ELR (cell line): Measurements from ENCODE around the gene SPOCK3.
A peak's percentile ranks its signal among the peaks of the same experiment; 100 is the strongest.
"Not testable (repeated sequence)": the region's sequence is repeated elsewhere in the genome, so short reads cannot be mapped to it uniquely, and the experiment has no call there.

Experiments
- DNase-seq: peaks from one replicate; pipeline ENCODE4 v3.0.0-alpha.2; 2015; ENCODE audit warnings: low read depth

Gene SPOCK3

DNA sequence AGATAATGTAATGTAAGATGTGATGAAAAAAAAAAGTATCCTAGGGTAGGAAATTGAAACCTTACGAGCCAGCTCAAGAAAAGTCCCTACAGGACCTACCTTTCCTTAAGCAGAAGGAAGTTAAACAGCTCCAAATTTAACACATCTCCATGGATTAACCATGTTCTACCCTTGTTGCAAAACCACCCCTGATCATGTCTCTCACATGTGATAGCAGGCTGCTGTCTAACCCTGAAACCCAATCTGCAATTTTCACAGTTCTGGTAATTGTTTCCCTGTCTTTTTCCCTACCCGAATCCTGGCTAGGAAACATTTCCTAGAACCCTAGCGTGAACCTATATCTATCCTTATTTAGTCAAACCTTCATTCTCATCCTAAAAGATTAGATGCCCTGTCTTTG lies 198.9 kb downstream of the SPOCK3 start:
- DNase-seq: no peak

GRCh38 chr4:167034983-167035382 lies 199.3 kb downstream of the SPOCK3 start:
- no peak for DNase-seq

GRCh38 chr4:167032871-167033270 lies 201.4 kb downstream of the SPOCK3 start:
- DNase-seq: peak; percentile 77

GRCh38 chr4:167031534-167032156 lies 202.6 kb downstream of the SPOCK3 start:
- DNase-seq: peak; percentile 67

- no peak for DNase-seq
Observed at GRCh38 chr4:167028976-167029375, 205.3 kb downstream of the SPOCK3 start.

DNA sequence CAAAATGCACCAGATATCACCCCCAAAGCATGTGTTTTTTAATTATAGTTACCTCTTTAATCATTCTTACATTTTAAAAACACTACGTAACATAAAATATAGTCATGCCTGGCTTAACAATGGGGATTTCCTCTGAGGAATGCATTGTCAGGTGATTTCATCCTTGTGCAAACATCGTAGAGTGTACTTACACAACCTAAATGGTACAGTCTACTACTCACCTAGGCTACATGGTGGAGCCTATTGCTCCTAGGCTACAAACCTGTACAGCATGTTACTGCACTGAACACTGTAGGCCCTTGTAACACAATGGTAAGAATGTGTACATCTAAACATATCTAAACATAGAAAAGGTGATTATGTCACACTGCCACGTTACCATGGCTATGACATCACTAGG lies 208.6 kb downstream of the SPOCK3 start:
- no peak for DNase-seq

- DNase-seq: no peak
Observed at GRCh38 chr4:167023364-167023925, 210.8 kb downstream of the SPOCK3 start.

DNA sequence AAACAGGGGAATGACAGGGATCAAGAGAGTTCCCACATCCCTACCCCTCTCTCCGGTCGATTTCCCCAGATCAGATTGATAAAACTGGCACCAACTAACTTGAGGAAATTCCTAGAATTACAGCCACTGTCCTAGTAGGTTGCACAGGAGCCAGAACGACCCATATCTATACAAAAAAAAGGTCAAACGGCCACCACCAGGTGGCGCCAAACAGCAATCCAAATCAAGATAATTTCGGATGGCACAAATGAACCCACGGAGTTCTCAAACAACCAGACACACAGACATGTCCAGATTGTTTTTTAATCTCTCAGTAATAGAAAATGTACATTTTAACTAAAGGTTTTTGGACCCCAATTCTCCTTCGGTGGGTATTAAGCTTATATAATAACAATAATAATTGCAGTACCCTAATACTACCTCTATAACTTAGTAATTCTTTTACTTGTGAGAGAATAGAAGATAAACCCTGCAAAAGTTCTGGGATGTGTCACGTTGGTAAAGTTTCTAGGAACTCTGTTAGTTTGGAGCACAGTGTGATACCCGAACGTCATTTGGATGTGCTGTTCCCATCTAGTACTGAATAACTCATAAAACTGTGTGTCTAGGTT lies 212.6 kb downstream of the SPOCK3 start:
- peak; percentile 72 for DNase-seq

- DNase-seq: peak; percentile 31
Observed at GRCh38 chr4:167020410-167020809, 213.9 kb downstream of the SPOCK3 start.

DNA sequence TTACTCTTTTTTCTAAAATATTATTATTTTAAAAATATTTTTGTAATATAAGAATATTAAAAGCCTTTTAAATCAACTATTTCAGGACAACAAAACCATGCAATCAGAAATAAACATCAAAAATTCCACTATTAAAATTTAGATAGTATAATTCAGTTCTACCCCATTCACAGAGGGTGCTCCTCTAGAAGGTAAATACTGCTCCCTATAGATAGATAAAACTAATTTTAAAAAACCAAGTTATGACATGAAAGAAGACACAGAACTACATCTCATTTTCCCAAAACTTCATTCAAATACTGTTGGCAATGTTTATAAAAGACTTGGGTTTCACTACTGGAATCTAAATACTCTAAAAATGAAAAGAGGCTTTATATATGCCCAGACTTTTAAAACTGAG lies 219.3 kb downstream of the SPOCK3 start:
- DNase-seq: no peak

- no peak for DNase-seq
Observed at GRCh38 chr4:167003326-167003725, 231.0 kb downstream of the SPOCK3 start.

GRCh38 chr4:167000141-167000852 lies 234.0 kb downstream of the SPOCK3 start:
- DNase-seq: peak; percentile 66

GRCh38 chr4:166996216-166996615 lies 238.1 kb downstream of the SPOCK3 start:
- DNase-seq: no peak

DNA sequence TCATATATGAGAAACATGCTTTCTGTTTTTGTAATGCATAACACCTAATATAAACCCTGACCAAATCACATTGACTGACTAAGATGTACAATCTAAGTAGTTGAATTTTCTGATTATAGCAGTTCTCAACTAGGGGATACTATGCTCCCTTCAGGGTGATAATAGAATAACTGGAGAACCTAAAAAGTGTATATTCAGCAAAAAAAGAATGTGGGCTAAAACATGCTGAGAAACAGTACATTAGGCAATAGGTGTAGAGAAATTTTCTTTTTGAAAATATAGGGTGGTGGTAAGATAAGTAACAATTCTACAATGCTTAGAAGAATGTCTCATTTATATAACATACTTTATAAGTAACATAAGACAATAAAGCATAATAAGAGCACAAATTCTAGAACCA lies 239.6 kb downstream of the SPOCK3 start:
- DNase-seq: no peak

GRCh38 chr4:166991006-166991561 lies 243.2 kb downstream of the SPOCK3 start:
- DNase-seq: no peak

DNA sequence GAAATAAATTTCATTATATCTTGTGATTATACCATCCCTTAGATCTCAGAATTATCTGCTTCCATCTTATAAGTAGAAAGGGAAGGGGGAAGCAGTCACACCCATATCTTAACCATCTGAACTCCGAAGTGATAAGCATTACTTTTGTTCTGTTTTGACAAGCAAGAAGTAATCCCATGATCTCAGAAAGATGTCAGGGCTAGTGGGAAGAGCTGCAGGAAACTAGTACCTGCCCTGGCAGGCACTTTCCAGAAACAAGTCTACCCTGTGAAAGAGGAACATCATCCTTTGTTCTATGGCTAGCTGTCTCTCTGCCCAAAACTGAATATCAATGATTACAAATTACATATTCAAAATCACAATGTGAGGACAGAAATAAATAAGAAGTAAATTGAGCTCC lies 244.4 kb downstream of the SPOCK3 start:
- no peak for DNase-seq

GRCh38 chr4:166987026-166987425 lies 247.3 kb downstream of the SPOCK3 start:
- DNase-seq: no peak

DNA sequence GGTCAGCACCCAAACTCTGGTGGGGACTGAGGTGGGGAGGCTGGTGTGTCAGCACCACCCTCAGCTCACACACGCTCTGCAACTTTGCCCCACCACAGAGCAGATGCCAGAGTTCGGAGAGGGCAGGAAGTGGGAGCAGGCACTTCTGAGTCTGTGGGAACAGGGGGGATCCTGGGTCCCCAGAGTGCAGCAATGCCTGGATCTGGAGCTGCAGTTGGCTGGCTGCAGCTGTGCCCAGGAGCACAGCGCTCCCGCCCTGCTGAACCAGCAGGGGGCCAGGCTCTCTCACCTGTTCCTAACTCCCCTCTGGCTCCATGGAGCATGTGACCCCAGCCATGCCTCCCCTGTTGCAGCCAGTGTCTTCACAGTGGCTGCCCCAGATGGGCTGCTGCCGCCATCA lies 252.4 kb downstream of the SPOCK3 start:
- no peak for DNase-seq

- DNase-seq: no peak
Observed at GRCh38 chr4:166980419-166980818, 253.9 kb downstream of the SPOCK3 start.

DNA sequence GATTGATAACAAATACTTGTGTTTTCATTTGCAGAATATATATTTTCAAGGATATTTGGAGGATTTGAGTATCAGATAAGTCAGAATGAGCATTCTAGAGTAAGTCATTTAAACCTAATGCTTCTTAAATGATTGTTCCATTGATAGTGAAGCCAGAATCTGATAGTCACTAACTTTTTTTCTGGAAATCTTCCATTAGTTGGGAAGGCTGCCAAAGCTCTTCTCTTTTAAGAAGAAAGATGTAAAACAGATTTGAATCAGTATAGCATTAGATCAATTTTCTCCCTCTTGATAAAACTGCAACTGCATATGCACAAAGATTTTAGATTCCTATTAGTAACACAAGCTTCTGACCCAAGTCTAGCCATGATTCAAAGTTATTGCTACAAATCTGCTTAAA lies 256.7 kb downstream of the SPOCK3 start:
- no peak for DNase-seq

DNA sequence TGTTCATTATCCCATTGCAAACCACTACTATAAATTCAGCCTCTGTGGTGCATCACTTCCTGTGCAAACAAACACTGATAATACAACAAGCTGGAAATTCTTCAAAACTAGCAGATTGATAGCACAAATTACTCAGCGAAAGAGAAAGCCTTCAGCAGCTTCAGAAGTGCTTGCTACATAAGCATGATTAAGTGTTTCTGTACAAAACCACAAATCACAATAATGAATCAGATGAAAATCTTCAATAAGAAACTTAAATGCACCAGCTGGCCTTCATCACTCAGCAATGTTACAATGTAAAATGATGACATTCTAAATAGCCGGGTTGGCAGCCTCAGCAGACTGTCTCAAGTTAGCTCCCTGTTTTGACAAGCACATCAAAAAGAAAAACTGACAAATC lies 262.2 kb downstream of the SPOCK3 start:
- peak; percentile 82 for DNase-seq

GRCh38 chr4:166968219-166968618 lies 266.1 kb downstream of the SPOCK3 start:
- not testable (repeated sequence) for DNase-seq

DNA sequence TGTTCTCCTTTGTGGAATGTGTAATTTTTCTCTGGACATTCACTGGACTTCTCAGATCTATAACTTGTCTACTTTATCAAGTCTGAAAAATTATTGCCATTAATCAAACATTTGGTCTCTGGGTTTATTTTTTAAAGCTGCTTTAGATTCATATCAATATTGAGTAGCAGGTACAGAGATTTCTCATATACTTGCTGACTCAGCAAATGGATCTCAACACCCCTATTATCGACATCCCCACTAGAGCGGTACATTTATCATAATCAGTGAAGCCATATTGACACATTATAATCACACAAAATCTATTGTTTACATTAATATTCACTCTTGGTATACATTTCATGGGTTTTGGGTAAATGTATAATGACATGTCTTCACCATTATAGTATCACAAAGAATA lies 268.7 kb downstream of the SPOCK3 start:
- DNase-seq: no peak
